Measurements from ENCODE around the gene RIN3.

DNA sequence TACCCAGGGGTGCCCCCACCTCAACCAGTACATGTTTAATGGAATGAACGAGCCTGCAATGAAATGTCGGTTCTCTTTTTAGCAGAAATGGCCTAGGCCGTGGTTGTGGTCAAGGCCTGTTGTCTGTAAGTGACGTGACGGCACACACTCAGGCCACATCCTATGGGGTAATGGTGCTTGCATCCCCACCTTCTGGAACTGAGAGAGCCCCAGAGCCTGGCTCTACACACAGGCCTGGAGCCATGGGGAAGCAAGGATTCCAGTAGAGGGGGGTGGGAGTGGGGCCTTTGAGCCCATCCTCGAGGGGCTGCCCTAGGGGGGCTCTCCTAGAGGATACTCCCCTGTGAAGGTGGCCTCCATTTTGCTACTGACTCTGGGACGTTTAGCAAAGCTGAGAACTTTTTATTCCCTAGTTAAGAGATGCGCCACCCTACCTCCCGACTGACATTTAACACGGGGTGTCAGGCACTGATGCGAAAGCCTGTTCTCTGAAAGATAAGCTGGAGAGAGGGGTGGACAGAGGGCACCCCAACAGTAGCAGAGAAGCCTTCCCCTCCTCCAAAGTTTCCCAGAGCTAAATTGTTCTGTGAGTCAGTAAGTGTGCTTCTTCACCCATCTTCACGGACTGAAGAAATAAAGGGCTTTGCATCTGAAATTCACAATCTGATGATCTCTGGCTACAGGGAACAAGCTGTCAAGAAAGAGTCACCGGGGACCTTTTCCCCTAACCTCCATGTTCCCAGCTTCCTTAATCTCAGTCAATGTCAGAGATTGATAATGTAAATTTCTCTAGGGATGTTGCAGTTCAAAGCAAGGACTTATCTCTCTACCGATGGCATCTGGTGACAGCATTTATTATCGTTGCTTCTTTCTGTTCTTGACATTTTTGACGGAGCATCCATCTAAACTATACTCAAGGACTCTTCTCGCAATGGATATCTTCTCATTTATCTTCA is 6.8 kb downstream of the RIN3 start:
- TF ChIP-seq CTCF (conservative IDR thresholded peaks at IDR 0.05) (no peak), EZH2 (IDR thresholded peaks at IDR 0.05; ENCODE audit: low read depth) (no peak)
